Calu3 (cell line): Measurements from ENCODE around the gene TMEM9. TPM values are rescaled to one million over a fixed set of nuclear protein-coding genes. Genes with fewer than 3 reads are reported as not detected.

ENCODE experiments used
- BruUV-seq: library from RNA; stranded (reverse); fragments of 400-500 nt; replicated peaks from 2 replicates; lab custom pipeline; 2021; lab: Mats Ljungman, UMichigan
- CTCF ChIA-PET: fragments of 300-600 bp; sonication (Branson Sonifier 250); formaldehyde crosslinking; loops from one replicate; lab custom pipeline; 2022; ENCODE audit warnings: antibody characterized with exemption; lab: Charles Lee
- DNase-seq: peaks from one replicate; pipeline ENCODE4 v3.0.0; 2022
- H3K27ac Mint-ChIP-seq: one replicate; pipeline ENCODE4 v1.8.0; 2022; ENCODE audit warnings: mixed read lengths; ENCODE audit not compliant: unreplicated experiment
- H3K27me3 Mint-ChIP-seq: one replicate; pipeline ENCODE4 v1.8.0; 2022; ENCODE audit warnings: mixed read lengths; ENCODE audit not compliant: unreplicated experiment
- H3K36me3 Mint-ChIP-seq: one replicate; pipeline ENCODE4 v1.8.0; 2022; ENCODE audit warnings: mild to moderate bottlenecking, moderate library complexity, mixed read lengths; ENCODE audit not compliant: insufficient read depth, unreplicated experiment
- H3K4me1 Mint-ChIP-seq: one replicate; pipeline ENCODE4 v1.8.0; 2022; ENCODE audit warnings: mild to moderate bottlenecking, low read depth, mixed read lengths; ENCODE audit not compliant: unreplicated experiment
- H3K4me3 Mint-ChIP-seq: one replicate; pipeline ENCODE4 v1.8.0; 2022; ENCODE audit warnings: mild to moderate bottlenecking, low read depth, moderate library complexity, mixed read lengths; ENCODE audit not compliant: unreplicated experiment
- H3K9me3 Mint-ChIP-seq: one replicate; pipeline ENCODE4 v1.8.0; 2022; ENCODE audit warnings: low read depth, mixed read lengths; ENCODE audit not compliant: unreplicated experiment
- CTCF ChIP-seq: fragments of 200-600 bp; IDR thresholded peaks from one replicate; pipeline ENCODE4 v1.8.0; 2022; ENCODE audit warnings: antibody characterized with exemption; ENCODE audit not compliant: unreplicated experiment
- intact Hi-C: fragments of 100-400 bp; cut with micrococcal nuclease; formaldehyde crosslinking; loops from one replicate; pipeline ENCODE4 v1.10.0; 2022; ENCODE audit not compliant: unreplicated experiment
- total RNA-seq: library from RNA; stranded (reverse); gene quantifications from 2 replicates; pipeline ENCODE4 v1.2.3, GENCODE V29; 2022

The TMEM9 gene
- total RNA-seq, 1 experiment from 2014 or later, result 99.5 TPM

GRCh38 chr1:201171063-201172036 is 17.1 kb upstream of the TMEM9 start:
- Mint-ChIP-seq H3K27ac (peak overlapping the region; percentile 88), H3K36me3 (peaks cover 20% of the 10 kb centered on the region), H3K9me3 (no peaks in the 10 kb centered on the region), H3K4me1 (peaks cover 20% of the 10 kb centered on the region), H3K4me3 (peak overlapping the region; percentile 92), H3K27me3 (no peaks in the 10 kb centered on the region)
- DNase-seq, result peak; percentile 86
- intact Hi-C loops, result no loop called here
- TF ChIP-seq CTCF, result peak; percentile 72
- CTCF ChIA-PET, result interaction anchor here (0.5 to 1.0 kb wide), 4 partner anchors 15 to 1700 kb away, joined by 3 read pairs; no protein-coding TSS in a partner anchor
- BruUV-seq, result TSS peak; percentile 89

GRCh38 chr1:201170533-201171062 is 16.3 kb upstream of the TMEM9 start:
- Mint-ChIP-seq H3K9me3 (no peaks in the 10 kb centered on the region), H3K27me3 (no peaks in the 10 kb centered on the region), H3K4me1 (peaks cover 20% of the 10 kb centered on the region), H3K36me3 (peaks cover 20% of the 10 kb centered on the region), H3K4me3 (peak overlapping the region; percentile 92), H3K27ac (peak overlapping the region; percentile 88)
- intact Hi-C loops, result no loop called here
- peak; percentile 99 for DNase-seq
- TF ChIP-seq CTCF, result no peak
- CTCF ChIA-PET, result interaction anchor here (0.5 to 1.0 kb wide), 4 partner anchors 15 to 1701 kb away, joined by 3 read pairs; no protein-coding TSS in a partner anchor
- BruUV-seq, result no TSS peak

- Mint-ChIP-seq H3K27me3 (no peaks in the 10 kb centered on the region), H3K27ac (peak overlapping the region; percentile 88), H3K36me3 (peaks cover 20% of the 10 kb centered on the region), H3K4me3 (peak overlapping the region; percentile 92), H3K9me3 (no peaks in the 10 kb centered on the region), H3K4me1 (peaks cover 20% of the 10 kb centered on the region)
- intact Hi-C loops, result no loop called here
- no peak for TF ChIP-seq CTCF
- TSS peak; percentile 71 for BruUV-seq
- CTCF ChIA-PET, result no interaction called here
- no peak for DNase-seq
These were observed 15.8 kb upstream of the TMEM9 start for GRCh38 chr1:201169971-201170532.

- no TSS peak for BruUV-seq
- Mint-ChIP-seq H3K4me3 (no peak overlapping the region), H3K4me1 (peaks cover 20% of the 10 kb centered on the region), H3K27ac (no peak overlapping the region), H3K9me3 (no peaks in the 10 kb centered on the region), H3K36me3 (peaks cover 20% of the 10 kb centered on the region), H3K27me3 (no peaks in the 10 kb centered on the region)
- intact Hi-C loops, result no loop called here
- TF ChIP-seq CTCF, result no peak
- CTCF ChIA-PET, result no interaction called here
- DNase-seq, result no peak
These were observed 14.9 kb upstream of the TMEM9 start for GRCh38 chr1:201169203-201169602.
